Measurements from ENCODE around the gene PCDH17.

Gene PCDH17

GRCh38 chr13:57627663-57628062 lies 3.9 kb upstream of the PCDH17 start:
- Histone ChIP-seq H3K4me3 (ENCODE audit: low read length) (no peak overlapping the region), H3K27ac (ENCODE audit: low read depth, low read length) (no peak overlapping the region), H3K36me3 (ENCODE audit: insufficient read depth, low read length) (no peaks in the 10 kb centered on the region), H3K4me1 (ENCODE audit: insufficient read depth, low read length) (peaks cover 13% of the 10 kb centered on the region), H3K9ac (ENCODE audit: low read depth, low read length) (no peak overlapping the region), H3K9me3 (ENCODE audit: insufficient read depth, low read depth, low read length) (no peaks in the 10 kb centered on the region), H3K27me3 (ENCODE audit: insufficient read depth, low read length) (peaks cover 48% of the 10 kb centered on the region)
- no CpG with 5 or more reads among the region's 3 CpGs for WGBS

GRCh38 chr13:57629391-57629804 lies 2.1 kb upstream of the PCDH17 start:
- H3K27me3 ChIP-seq (ENCODE audit: insufficient read depth, low read length), result peaks cover 66% of the 10 kb centered on the region
- peak overlapping the region; percentile 76 for H3K4me3 ChIP-seq (ENCODE audit: low read length)
- WGBS, result 1% methylated on average over 29 of the region's 29 CpGs
- no peak overlapping the region for H3K9ac ChIP-seq (ENCODE audit: low read depth, low read length)
- no peaks in the 10 kb centered on the region for H3K9me3 ChIP-seq (ENCODE audit: insufficient read depth, low read depth, low read length)
- H3K36me3 ChIP-seq (ENCODE audit: insufficient read depth, low read length), result no peaks in the 10 kb centered on the region
- H3K27ac ChIP-seq (ENCODE audit: low read depth, low read length), result no peak overlapping the region
- H3K4me1 ChIP-seq (ENCODE audit: insufficient read depth, low read length), result peaks cover 9% of the 10 kb centered on the region

DNA sequence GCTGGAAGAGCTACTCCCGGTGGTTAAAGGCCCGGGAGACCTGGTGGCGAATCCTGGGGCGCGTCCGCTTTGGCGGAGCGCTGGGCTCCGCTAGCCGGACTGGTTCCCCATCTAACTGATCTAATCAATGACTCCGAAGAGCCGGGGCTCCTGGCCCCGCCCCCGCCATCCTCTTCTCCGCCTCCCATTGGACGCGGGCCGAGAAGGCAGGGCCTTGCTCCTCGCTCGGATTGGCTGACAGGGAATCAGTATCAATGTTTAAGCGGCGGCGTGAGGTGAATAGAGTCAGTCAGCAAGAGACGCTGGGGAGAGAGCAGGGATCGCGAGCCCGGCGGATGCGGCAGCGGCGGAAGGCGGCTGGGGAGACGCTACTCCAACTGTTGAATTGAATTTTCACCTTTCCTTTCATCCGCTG lies 1.7 kb upstream of the PCDH17 start:
- Histone ChIP-seq H3K4me3 (ENCODE audit: low read length) (peak overlapping the region; percentile 76), H3K36me3 (ENCODE audit: insufficient read depth, low read length) (no peaks in the 10 kb centered on the region), H3K27ac (ENCODE audit: low read depth, low read length) (no peak overlapping the region), H3K9me3 (ENCODE audit: insufficient read depth, low read depth, low read length) (no peaks in the 10 kb centered on the region), H3K4me1 (ENCODE audit: insufficient read depth, low read length) (0 out of 2 replicates have a peak, but pooled peaks cover 6% of the 10 kb centered on the region), H3K9ac (ENCODE audit: low read depth, low read length) (no peak overlapping the region), H3K27me3 (ENCODE audit: insufficient read depth, low read length) (peaks cover 70% of the 10 kb centered on the region)
- WGBS, result under 1% methylated on average over 34 of the region's 34 CpGs

DNA sequence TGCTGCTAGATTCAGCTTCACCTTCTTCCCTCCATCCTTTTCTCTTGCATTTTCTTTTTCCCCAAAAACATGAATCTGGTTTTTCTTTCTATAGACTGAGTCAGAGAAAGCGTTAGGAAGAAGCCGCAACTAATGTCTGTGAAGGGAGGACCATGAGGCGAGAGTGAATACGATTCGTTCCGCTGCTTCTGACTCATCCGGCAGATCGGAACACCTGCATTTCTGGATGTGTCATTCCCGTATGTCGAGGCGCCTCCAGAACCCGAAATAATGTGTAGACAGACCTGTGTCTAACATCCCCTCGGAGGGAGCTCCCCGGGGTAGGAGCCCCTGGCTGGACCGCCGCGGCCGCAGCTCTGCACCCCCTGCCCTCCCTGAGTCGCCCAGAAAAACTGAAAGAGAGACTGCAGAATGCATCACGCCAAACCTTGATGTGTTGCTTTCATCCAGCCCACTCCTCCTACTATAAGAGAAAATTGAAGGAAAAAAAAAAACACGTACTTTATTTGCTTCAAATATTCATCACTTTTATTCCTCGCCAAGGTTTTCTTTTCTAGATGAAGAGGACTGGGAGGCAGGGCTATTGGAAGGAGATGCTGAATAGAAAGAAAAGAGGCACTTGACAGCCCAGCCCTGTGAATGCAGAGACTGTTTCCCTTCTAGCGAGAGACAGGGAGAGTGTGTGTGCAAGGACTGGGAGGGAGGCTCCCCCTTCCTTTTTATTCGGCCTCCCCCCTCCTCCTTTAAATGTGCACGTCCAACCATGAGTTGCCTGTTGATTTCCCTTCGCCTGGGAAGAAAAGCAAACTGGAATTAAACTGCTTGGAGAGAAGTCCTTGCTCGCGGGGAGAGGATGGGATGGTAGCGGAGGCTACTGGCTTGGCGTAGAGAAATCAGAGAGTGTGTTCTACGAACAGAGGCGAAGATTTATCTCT lies 616 bp upstream of the PCDH17 start:
- H3K27me3 ChIP-seq (ENCODE audit: insufficient read depth, low read length), result peaks cover 81% of the 10 kb centered on the region

GRCh38 chr13:57632276-57633140 lies 964 bp downstream of the PCDH17 start:
- no peaks in the 10 kb centered on the region for H3K9me3 ChIP-seq (ENCODE audit: insufficient read depth, low read depth, low read length)
- H3K4me3 ChIP-seq (ENCODE audit: low read length), result peak overlapping the region; percentile 76
- WGBS, result 1% methylated on average over 70 of the region's 70 CpGs
- 0 out of 2 replicates have a peak, but pooled peaks cover 6% of the 10 kb centered on the region for H3K4me1 ChIP-seq (ENCODE audit: insufficient read depth, low read length)
- H3K27me3 ChIP-seq (ENCODE audit: insufficient read depth, low read length), result peaks cover 97% of the 10 kb centered on the region
- H3K9ac ChIP-seq (ENCODE audit: low read depth, low read length), result no peak overlapping the region
- H3K27ac ChIP-seq (ENCODE audit: low read depth, low read length), result no peak overlapping the region
- no peaks in the 10 kb centered on the region for H3K36me3 ChIP-seq (ENCODE audit: insufficient read depth, low read length)

More for the DNA sequence above, 616 bp upstream of the PCDH17 start:
- H3K4me1 ChIP-seq (ENCODE audit: insufficient read depth, low read length), result 0 out of 2 replicates have a peak, but pooled peaks cover 6% of the 10 kb centered on the region
- peak overlapping the region; percentile 76 for H3K4me3 ChIP-seq (ENCODE audit: low read length)
- 2% methylated on average over 27 of the region's 32 CpGs for WGBS
- no peaks in the 10 kb centered on the region for H3K9me3 ChIP-seq (ENCODE audit: insufficient read depth, low read depth, low read length)
- no peak overlapping the region for H3K9ac ChIP-seq (ENCODE audit: low read depth, low read length)
- no peaks in the 10 kb centered on the region for H3K36me3 ChIP-seq (ENCODE audit: insufficient read depth, low read length)
- no peak overlapping the region for H3K27ac ChIP-seq (ENCODE audit: low read depth, low read length)

- peak overlapping the region; percentile 76 for H3K4me3 ChIP-seq (ENCODE audit: low read length)
- H3K36me3 ChIP-seq (ENCODE audit: insufficient read depth, low read length), result no peaks in the 10 kb centered on the region
- no peak overlapping the region for H3K27ac ChIP-seq (ENCODE audit: low read depth, low read length)
- H3K9ac ChIP-seq (ENCODE audit: low read depth, low read length), result no peak overlapping the region
- peaks cover 91% of the 10 kb centered on the region for H3K27me3 ChIP-seq (ENCODE audit: insufficient read depth, low read length)
- no peaks in the 10 kb centered on the region for H3K9me3 ChIP-seq (ENCODE audit: insufficient read depth, low read depth, low read length)
- H3K4me1 ChIP-seq (ENCODE audit: insufficient read depth, low read length), result 0 out of 2 replicates have a peak, but pooled peaks cover 6% of the 10 kb centered on the region
- 3% methylated on average over 77 of the region's 77 CpGs for WGBS
These were observed 1.8 kb downstream of the PCDH17 start for GRCh38 chr13:57633141-57633949.

- H3K36me3 ChIP-seq (ENCODE audit: insufficient read depth, low read length), result no peaks in the 10 kb centered on the region
- 8% methylated on average over 78 of the region's 78 CpGs for WGBS
- H3K27me3 ChIP-seq (ENCODE audit: insufficient read depth, low read length), result peaks cover 82% of the 10 kb centered on the region
- 0 out of 2 replicates have a peak, but pooled peaks cover 6% of the 10 kb centered on the region for H3K4me1 ChIP-seq (ENCODE audit: insufficient read depth, low read length)
- no peak overlapping the region for H3K27ac ChIP-seq (ENCODE audit: low read depth, low read length)
- peak overlapping the region; percentile 48 for H3K4me3 ChIP-seq (ENCODE audit: low read length)
- no peaks in the 10 kb centered on the region for H3K9me3 ChIP-seq (ENCODE audit: insufficient read depth, low read depth, low read length)
- H3K9ac ChIP-seq (ENCODE audit: low read depth, low read length), result no peak overlapping the region
These were observed 2.6 kb downstream of the PCDH17 start for GRCh38 chr13:57633950-57634838.

DNA sequence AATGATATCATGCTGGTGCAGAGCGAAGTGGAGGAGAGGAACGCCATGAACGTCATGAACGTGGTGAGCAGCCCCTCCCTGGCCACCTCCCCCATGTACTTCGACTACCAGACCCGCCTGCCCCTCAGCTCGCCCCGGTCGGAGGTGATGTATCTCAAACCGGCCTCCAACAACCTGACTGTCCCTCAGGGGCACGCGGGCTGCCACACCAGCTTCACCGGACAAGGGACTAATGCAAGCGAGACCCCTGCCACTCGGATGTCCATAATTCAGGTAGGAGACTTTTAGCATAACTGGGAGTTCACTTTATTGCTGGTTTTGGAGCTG lies 3.3 kb downstream of the PCDH17 start:
- WGBS, result 8% methylated on average over 15 of the region's 15 CpGs
- H3K27me3 ChIP-seq (ENCODE audit: insufficient read depth, low read length), result peaks cover 77% of the 10 kb centered on the region
- H3K27ac ChIP-seq (ENCODE audit: low read depth, low read length), result no peak overlapping the region
- peak overlapping the region; percentile 48 for H3K4me3 ChIP-seq (ENCODE audit: low read length)
- H3K4me1 ChIP-seq (ENCODE audit: insufficient read depth, low read length), result 0 out of 2 replicates have a peak, but pooled peaks cover 6% of the 10 kb centered on the region
- H3K9me3 ChIP-seq (ENCODE audit: insufficient read depth, low read depth, low read length), result no peaks in the 10 kb centered on the region
- no peak overlapping the region for H3K9ac ChIP-seq (ENCODE audit: low read depth, low read length)
- H3K36me3 ChIP-seq (ENCODE audit: insufficient read depth, low read length), result no peaks in the 10 kb centered on the region

GRCh38 chr13:57635541-57636085 lies 4.1 kb downstream of the PCDH17 start:
- Histone ChIP-seq H3K27ac (ENCODE audit: low read depth, low read length) (no peak overlapping the region), H3K27me3 (ENCODE audit: insufficient read depth, low read length) (peaks cover 71% of the 10 kb centered on the region), H3K9me3 (ENCODE audit: insufficient read depth, low read depth, low read length) (no peaks in the 10 kb centered on the region), H3K4me1 (ENCODE audit: insufficient read depth, low read length) (0 out of 2 replicates have a peak, but pooled peaks cover under 1% of the 10 kb centered on the region), H3K36me3 (ENCODE audit: insufficient read depth, low read length) (no peaks in the 10 kb centered on the region), H3K4me3 (ENCODE audit: low read length) (no peak overlapping the region), H3K9ac (ENCODE audit: low read depth, low read length) (no peak overlapping the region)
- 70% methylated on average over 2 of the region's 2 CpGs for WGBS
